COLO668 (cell line): ENCODE measurements around the gene UHRF2.

Experiments
- DNase-seq: peaks from one replicate; lab custom pipeline; 2025; ENCODE audit not compliant: unreplicated experiment; lab: John Stamatoyannopoulos, UW

The UHRF2 gene

GRCh38 chr9:6553866-6554265 is 140.9 kb downstream of the UHRF2 start:
- no peak for DNase-seq
